Measurements from ENCODE around the gene ACAD11. TPM values are rescaled to one million over a fixed set of nuclear protein-coding genes. Genes with fewer than 3 reads are reported as not detected.
A peak's percentile ranks its signal among the peaks of the same experiment; 100 is the strongest.

Gene ACAD11
- total RNA-seq, 1 experiment from 2014 or later = 15.6 TPM

DNA sequence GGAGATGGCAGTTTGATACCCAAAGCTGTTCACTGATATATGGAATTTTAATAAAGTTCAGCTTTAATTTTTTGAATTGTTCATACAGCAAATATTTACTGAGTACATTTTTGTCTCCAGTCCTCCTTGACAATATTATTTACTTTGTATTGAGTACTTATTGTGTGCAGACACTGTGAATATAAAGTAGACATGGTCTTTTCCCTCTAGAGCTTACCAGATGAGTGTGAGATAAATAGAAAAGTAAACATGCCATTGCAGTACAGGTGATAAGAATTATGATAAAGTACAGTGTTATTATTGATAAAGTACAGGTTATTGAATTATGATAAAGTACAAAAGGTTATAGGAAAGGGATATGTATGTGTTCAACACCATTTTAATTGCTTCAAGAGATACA is 2.6 kb upstream of the ACAD11 start:
- Histone ChIP-seq H3K27me3 (ENCODE audit: insufficient read depth, low read length) (no peaks in the 10 kb centered on the region), H3K9me3 (ENCODE audit: control insufficient read depth, low read depth, low read length) (no peaks in the 10 kb centered on the region), H3K27ac (ENCODE audit: insufficient read length, low read depth, low read length) (no peak overlapping the region), H2BK5ac (ENCODE audit: insufficient read length, low read length) (no peak overlapping the region), H3K14ac (ENCODE audit: insufficient read depth, low read length) (no peak overlapping the region), H4K5ac (ENCODE audit: insufficient read length, low read depth, low read length) (no peak overlapping the region), H3K9ac (ENCODE audit: extremely low read depth, insufficient read length, low read length) (no peak overlapping the region), H3K79me1 (ENCODE audit: insufficient read depth, low read depth, low read length, poor library complexity, severe bottlenecking) (no peaks in the 10 kb centered on the region), H2BK120ac (ENCODE audit: low read depth, low read length, poor library complexity, severe bottlenecking) (no peak overlapping the region), H4K20me1 (ENCODE audit: control insufficient read depth, insufficient read depth, insufficient read length) (no peaks in the 10 kb centered on the region), H4K8ac (replicated peaks; ENCODE audit: insufficient read length, low read depth, low read length) (no peak overlapping the region), H3K4me2 (ENCODE audit: insufficient read depth, insufficient read length, low read length) (no peak overlapping the region), H3K79me2 (ENCODE audit: insufficient read depth, low read length) (peaks cover 6% of the 10 kb centered on the region; the same call in 1 of the 2 replicates), H4K91ac (ENCODE audit: insufficient read length, low read depth, low read length) (no peak overlapping the region), H2BK20ac (ENCODE audit: low read depth, low read length, poor library complexity, severe bottlenecking) (no peak overlapping the region), H3T11ph (ENCODE audit: low read length) (no peak overlapping the region), H3K23me2 (ENCODE audit: insufficient read length, low read depth, low read length, poor library complexity, severe bottlenecking) (peaks cover 12% of the 10 kb centered on the region), H2BK12ac (ENCODE audit: insufficient read length, low read depth, low read length) (no peak overlapping the region), H3K23ac (ENCODE audit: insufficient read length, low read depth, low read length) (no peak overlapping the region), H2AFZ (ENCODE audit: low read length) (no peak overlapping the region), H2AK5ac (ENCODE audit: insufficient read length, low read length) (no peak overlapping the region), H3K18ac (ENCODE audit: insufficient read length, low read depth, low read length) (no peak overlapping the region), H3K4me1 (ENCODE audit: insufficient read depth, low read length) (no peaks in the 10 kb centered on the region), H3K4ac (ENCODE audit: low read depth, low read length) (no peak overlapping the region), H2BK15ac (ENCODE audit: low read depth, low read length) (no peak overlapping the region), H3K56ac (ENCODE audit: insufficient read length, low read depth, low read length) (no peak overlapping the region)
- DNase-seq = no peak
- H3K9me3 Mint-ChIP-seq = no peaks in the 10 kb centered on the region
- TF ChIP-seq, protein P1, sequence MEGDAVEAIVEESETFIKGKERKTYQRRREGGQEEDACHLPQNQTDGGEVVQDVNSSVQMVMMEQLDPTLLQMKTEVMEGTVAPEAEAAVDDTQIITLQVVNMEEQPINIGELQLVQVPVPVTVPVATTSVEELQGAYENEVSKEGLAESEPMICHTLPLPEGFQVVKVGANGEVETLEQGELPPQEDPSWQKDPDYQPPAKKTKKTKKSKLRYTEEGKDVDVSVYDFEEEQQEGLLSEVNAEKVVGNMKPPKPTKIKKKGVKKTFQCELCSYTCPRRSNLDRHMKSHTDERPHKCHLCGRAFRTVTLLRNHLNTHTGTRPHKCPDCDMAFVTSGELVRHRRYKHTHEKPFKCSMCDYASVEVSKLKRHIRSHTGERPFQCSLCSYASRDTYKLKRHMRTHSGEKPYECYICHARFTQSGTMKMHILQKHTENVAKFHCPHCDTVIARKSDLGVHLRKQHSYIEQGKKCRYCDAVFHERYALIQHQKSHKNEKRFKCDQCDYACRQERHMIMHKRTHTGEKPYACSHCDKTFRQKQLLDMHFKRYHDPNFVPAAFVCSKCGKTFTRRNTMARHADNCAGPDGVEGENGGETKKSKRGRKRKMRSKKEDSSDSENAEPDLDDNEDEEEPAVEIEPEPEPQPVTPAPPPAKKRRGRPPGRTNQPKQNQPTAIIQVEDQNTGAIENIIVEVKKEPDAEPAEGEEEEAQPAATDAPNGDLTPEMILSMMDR (conservative IDR thresholded peaks at IDR 0.05) = no peak
- peaks cover 14 to 19% of the 10 kb centered on the region in 2 experiments for H3K4me1 Mint-ChIP-seq
- peak overlapping the region; percentile 49 to 95; a peak in 3 of 5 replicates for H3K4me3 Mint-ChIP-seq
- H3K27ac Mint-ChIP-seq = no peak overlapping the region
- no peaks in the 10 kb centered on the region; a peak in 3 of 7 replicates for H3K36me3 Mint-ChIP-seq (ENCODE audit: insufficient read depth in 1 of 3, low read depth in 3 of 3)
- no peaks in the 10 kb centered on the region for H3K27me3 Mint-ChIP-seq (ENCODE audit: low read depth)
